ENCODE results near the gene FAM25A.
A peak's percentile ranks its signal among the peaks of the same experiment; 100 is the strongest.
"Not testable (repeated sequence)": the region's sequence is repeated elsewhere in the genome, so short reads cannot be mapped to it uniquely, and the experiment has no call there.

Gene FAM25A

DNA sequence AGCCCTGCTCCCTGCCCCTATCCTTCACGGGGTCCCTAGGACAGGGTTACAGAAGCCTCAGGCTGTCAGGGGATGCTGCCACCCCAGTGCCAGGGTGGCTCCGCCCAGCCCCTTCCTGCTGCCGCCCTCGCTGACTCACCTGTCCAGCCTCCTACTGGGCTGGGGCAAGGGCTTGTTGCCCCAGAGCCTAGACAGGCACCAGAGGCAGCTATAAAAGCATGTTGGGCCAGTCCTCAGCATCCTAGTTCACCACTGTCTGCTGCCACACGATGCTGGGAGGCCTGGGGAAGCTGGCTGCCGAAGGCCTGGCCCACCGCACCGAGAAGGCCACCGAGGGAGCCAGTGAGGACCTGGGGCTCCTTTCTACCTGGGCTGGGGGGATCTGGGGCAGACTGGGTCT, at the start of gene FAM25A:
TSS of gene FAM25A (plus strand) at position 239 of the 400 bp plus-strand sequence. CDS start at position 270, 31 bp downstream.
- DNase-seq (ENCODE audit: low spot score): not testable (repeated sequence)

GRCh38 chr10:86970982-86971231, 49.2 kb upstream of the FAM25A start:
- DNase-seq (ENCODE audit: low spot score): no peak

DNA sequence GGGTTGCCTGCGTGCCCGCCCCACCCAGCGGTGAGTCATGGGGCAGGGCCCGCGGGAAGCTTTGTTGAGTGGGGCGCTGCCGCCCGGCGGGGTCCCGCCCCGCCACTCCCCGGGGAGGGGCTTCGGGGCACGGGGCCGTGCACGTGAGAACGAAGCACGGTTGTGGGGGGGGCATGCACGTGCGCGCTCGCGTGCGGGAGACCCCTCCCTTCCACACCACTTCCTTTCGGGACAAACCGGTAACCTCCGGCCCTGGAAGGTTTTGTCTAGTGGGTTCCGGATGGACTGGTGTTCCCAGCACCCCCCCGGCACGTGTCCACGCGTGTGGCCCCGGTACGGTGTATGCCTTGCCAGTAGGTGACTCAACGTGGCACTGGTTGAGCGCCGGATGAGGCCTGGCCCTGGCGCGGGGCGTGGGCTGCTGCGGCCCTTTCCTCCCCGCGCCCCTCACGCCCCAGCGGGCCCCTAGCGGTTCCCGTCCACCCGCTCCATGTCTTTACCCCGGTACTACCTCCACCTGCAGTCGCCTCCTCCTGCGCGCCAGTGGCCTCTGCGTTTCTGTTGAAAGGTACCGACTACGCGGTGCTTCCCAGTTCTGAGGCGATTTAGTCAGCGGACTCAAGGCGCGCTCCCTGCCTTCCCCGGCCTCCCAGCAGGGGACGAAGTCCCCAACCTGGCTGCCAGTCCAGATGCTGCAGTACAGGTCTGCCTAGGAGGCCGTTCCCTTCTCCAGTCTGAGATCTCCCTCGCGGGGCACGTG, 48.7 kb upstream of the FAM25A start:
- DNase-seq (ENCODE audit: low spot score): peak; percentile 90

- DNase-seq (ENCODE audit: low spot score): no peak
Observed at GRCh38 chr10:86972613-86973380, 47.3 kb upstream of the FAM25A start.

GRCh38 chr10:86974484-86974883, 45.6 kb upstream of the FAM25A start:
- DNase-seq (ENCODE audit: low spot score): no peak

GRCh38 chr10:86976362-86977056, 43.6 kb upstream of the FAM25A start:
- no peak for DNase-seq (ENCODE audit: low spot score)

DNA sequence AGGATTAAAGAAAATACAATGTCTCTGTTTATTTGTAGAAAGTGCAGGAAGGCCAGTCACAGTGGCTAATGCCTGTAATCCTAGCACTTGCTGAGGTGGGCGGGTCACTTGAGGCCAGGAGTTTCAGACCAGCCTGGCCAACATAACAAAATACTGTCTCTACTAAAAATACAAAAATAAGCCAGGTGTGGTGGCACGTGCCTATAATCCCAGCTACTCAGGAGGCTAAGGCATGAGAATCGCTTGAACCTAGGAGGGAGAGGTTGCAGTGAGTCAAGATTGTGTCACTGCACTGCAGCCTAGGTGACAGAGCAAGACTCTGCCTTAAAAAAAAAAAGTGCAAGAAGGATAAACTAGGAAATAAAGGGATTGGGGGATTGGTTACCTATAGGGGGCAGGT, 41.6 kb upstream of the FAM25A start:
- not testable (repeated sequence) for DNase-seq (ENCODE audit: low spot score)

- DNase-seq (ENCODE audit: low spot score): no peak
Observed at GRCh38 chr10:86979296-86979818, 40.7 kb upstream of the FAM25A start.

DNA sequence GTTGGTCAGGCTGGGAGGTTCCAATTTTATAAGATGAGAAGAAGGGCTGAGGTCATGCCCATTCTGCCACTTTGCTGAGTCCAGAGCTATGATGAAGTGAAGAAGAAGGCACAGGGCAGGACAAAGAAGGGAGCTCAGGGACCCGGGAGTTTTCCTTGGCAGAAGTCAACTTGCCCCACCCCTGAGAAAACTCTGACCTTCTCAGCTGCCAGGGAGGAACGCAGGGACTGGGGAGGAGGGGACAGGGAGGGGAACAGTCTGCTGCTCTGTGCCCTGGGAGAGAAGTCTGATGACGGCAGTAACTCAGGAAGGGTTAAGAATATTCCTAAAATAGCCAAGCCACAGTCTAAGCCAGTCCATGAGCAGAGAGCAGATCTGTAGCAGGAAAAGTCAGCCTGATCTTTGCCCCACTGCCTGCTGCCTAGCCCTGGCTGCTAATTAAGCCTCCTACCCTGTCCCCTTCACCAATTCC, 40.1 kb upstream of the FAM25A start:
- DNase-seq (ENCODE audit: low spot score): no peak

- DNase-seq (ENCODE audit: low spot score): not testable (repeated sequence)
Observed at GRCh38 chr10:86981020-86981419, 39.1 kb upstream of the FAM25A start.

DNA sequence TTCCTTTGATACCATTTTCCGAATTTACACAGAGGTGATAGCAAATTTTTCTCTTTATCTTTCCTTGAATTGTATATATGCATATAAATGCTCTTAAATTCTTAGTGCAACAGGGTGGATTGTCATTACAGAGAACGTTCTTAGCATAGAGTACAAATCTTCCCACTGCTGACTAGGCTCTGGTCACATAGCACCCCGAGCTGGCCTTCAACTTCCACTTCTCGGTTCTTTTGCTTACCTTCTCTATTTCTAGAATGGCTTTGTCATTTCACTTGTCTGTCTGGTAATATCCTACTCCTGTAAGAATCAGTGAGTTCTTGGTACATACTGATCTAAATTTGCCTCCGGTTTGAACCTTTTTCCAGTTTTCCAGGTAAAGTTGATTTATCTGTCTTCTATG, 38.4 kb upstream of the FAM25A start:
- DNase-seq (ENCODE audit: low spot score): no peak

- DNase-seq (ENCODE audit: low spot score): not testable (repeated sequence)
Observed at GRCh38 chr10:86984498-86984897, 35.6 kb upstream of the FAM25A start.

DNA sequence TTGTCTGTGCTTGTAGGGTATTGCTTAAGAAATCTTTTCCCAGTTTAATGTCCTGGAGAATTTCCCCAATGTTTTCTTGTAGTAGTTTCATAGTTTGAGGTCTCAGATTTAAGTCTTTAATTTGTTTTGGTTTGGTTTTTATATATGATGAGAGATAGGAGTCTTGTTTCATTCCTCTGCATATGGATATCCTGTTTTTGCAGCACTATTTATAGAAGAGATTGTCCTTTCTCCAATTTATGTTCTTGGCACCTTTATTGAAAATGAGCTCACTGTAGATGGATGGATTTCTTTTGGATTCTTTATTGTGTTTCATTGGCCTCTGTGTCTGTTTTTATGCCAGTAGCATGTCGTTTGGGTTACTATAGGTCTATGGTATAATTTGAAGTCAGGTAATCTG, 31.6 kb upstream of the FAM25A start:
- no peak for DNase-seq (ENCODE audit: low spot score)

DNA sequence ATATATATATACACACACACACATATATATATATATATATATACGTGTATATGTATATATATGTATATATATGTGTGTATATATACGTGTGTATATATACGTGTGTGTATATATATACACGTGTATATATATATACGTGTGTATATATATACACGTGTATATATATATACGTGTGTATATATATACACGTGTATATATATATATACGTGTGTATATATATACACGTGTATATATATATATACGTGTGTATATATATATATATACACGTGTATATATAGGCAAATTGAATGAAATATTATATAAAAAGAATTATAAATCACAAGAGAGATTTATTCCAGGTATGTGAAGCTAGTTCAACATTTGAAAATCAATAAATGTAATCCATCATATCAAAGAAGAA, 28.7 kb upstream of the FAM25A start:
- not testable (repeated sequence) for DNase-seq (ENCODE audit: low spot score)

- DNase-seq (ENCODE audit: low spot score): no peak
Observed at GRCh38 chr10:86992456-86992855, 27.6 kb upstream of the FAM25A start.

DNA sequence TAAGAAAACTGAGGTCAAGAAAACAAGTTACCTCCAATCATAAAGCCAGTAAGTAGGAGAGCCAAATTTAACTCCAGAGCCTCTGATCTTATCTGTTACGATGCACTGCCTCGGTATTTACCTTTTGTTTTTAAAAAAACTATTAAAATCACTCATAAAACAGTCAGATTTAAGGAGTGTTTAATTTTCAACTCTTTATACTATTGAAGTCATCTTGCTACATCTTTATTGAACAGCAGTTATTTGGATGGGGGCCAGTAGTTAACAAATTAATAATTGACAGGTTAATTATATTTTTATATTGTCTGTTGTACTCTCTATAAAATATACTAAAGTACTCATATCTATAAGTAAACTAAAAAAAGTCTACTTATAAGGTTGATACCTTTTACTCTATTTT, 27.2 kb upstream of the FAM25A start:
- DNase-seq (ENCODE audit: low spot score): no peak

DNA sequence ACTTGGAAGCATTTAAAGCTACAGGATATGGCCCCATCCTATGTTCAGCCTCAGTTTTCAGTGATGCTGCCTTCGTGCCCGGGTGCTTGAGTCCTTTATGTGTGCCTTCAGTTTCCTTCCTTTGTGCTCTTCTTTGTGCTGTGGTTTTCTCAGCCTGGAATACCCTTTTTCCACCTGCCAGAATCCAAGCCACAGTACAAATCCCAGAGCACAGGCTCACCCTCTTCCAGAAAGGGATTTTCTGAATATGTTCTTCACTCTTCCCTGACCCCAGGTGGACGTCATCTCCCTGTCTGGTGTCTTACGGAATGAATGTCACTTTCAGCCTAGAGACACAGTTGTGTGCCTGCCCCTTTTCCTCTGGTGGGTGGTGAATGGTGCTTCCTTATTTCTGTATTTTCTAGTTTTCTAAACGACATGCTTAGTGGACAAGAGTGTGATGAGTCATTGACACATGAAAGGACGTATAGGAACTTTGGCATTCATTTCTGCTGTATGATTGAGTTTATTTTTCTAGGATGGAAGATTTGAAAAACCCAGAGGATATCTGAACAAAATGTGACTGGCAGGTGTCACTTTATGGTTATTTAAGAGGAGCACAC, 20.2 kb upstream of the FAM25A start:
- not testable (repeated sequence) for DNase-seq (ENCODE audit: low spot score)

- no peak for DNase-seq (ENCODE audit: low spot score)
Observed at GRCh38 chr10:87000491-87000890, 19.6 kb upstream of the FAM25A start.

- DNase-seq (ENCODE audit: low spot score): not testable (repeated sequence)
Observed at GRCh38 chr10:87007124-87007523, 13.0 kb upstream of the FAM25A start.

DNA sequence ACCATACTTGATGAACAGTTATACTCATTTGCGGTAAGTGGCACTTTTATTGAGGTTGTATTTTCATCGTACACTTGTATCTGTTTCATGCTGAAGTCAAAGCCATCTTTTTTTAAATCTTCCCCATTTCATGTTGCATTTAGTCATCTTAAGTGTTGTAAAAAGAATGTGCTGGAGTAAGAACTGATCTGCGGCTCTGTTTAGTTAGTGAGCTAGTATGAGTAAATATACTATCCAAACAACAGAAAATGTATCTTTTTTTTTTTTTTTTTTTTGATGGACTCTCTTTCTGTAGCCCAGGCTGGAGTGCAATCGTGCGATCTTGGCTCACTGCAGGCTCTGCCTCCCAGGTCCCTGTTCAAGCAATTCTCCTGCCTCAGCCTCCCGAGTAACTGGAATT, 12.4 kb upstream of the FAM25A start:
- DNase-seq (ENCODE audit: low spot score): not testable (repeated sequence)

DNA sequence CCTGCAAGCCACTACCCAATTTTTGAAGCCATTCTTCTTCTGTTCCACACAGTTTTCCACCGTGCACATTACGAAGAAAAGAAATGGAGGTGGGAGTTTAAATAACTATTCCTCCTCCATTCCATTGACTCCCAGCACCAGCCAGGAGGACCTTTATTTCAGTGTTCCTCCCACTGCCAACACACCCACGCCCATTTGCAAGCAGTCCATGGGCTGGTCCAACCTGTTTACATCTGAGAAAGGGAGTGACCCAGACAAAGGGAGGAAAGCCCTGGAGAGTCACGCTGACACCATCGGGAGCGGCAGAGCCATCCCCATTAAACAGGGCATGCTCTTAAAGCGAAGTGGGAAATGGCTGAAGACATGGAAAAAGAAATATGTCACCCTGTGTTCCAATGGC, 11.8 kb upstream of the FAM25A start:
- DNase-seq (ENCODE audit: low spot score): not testable (repeated sequence)

DNA sequence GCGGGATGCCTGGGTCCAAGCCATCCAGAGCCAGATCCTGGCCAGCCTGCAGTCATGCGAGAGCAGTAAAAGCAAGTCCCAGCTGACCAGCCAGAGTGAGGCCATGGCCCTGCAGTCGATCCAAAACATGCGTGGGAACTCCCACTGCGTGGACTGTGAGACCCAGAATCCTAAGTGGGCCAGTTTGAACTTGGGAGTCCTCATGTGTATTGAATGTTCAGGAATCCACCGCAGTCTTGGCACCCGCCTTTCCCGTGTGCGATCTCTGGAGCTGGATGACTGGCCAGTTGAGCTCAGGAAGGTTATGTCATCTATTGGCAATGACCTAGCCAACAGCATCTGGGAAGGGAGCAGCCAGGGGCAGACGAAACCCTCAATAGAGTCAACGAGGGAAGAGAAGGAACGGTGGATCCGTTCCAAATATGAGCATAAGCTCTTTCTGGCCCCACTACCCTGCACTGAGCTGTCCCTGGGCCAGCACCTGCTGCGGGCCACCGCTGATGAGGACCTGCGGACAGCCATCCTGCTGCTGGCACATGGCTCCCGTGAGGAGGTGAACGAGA, 10.9 kb upstream of the FAM25A start:
- DNase-seq (ENCODE audit: low spot score): not testable (repeated sequence)

Measured in CD4-positive, alpha-beta T cell treated with Interleukin-2 at 100 ng/mL for 4 hours (primary cell).